SK-N-SH (cell line): ENCODE measurements around the gene MRPL40.

ENCODE experiments used
- CTCF ChIP-seq: fragments of 200-600 bp; sonication (generic); IDR thresholded peaks from 2 replicates; pipeline ENCODE4 v1.6.1; 2017; ENCODE audit warnings: antibody characterized with exemption, mild to moderate bottlenecking, moderate library complexity
- RAD21 ChIP-seq: IDR thresholded peaks from 2 replicates; pipeline ENCODE4 v1.6.1; 2012; ENCODE audit warnings: mild to moderate bottlenecking, low read length

GRCh38 chr22:19420321-19420720 lies 12.0 kb upstream of the MRPL40 start:
- TF ChIP-seq CTCF (no peak), RAD21 (no peak)
